HG02943 (cell line): ENCODE measurements around the gene PMP22.

Source experiments
- ATAC-seq: cut with Tn5 transposase; IDR thresholded peaks from one replicate; pipeline ENCODE4 v1.9.1; 2021; ENCODE audit warnings: mild to moderate bottlenecking, low read depth, moderate library complexity; ENCODE audit not compliant: unreplicated experiment

PMP22 gene

GRCh38 chr17:15278380-15278779, 13.3 kb upstream of the PMP22 start:
- no peak for ATAC-seq

DNA sequence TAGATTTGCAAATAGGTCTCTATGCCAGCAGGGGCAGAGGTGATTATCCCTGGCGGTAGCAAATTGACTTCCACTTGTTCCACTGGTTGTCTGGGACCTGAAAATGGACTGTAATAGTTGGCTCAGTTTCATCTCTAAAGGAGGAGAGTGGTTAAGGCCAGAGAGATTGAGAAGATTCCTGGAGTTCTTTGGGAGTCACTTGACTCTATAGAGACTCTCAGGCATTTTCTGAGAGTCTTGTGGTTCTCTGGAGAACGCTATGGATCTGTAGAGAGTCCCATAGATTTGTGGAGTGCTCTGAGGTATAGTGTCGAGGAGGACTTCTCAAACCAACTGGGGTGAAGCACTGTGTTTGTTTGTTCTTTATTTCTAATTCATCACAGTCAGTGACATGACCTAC, 8.9 kb upstream of the PMP22 start:
- ATAC-seq = no peak

- no peak for ATAC-seq
Measured at GRCh38 chr17:15273141-15273793, 8.1 kb upstream of the PMP22 start.

GRCh38 chr17:15271741-15272140, 6.6 kb upstream of the PMP22 start:
- no peak for ATAC-seq

GRCh38 chr17:15270628-15271381, 5.7 kb upstream of the PMP22 start:
- ATAC-seq = no peak

GRCh38 chr17:15269780-15270089, 4.6 kb upstream of the PMP22 start:
- ATAC-seq = no peak

GRCh38 chr17:15269087-15269779, 4.1 kb upstream of the PMP22 start:
- ATAC-seq = no peak

GRCh38 chr17:15268461-15268860, 3.3 kb upstream of the PMP22 start:
- no peak for ATAC-seq

DNA sequence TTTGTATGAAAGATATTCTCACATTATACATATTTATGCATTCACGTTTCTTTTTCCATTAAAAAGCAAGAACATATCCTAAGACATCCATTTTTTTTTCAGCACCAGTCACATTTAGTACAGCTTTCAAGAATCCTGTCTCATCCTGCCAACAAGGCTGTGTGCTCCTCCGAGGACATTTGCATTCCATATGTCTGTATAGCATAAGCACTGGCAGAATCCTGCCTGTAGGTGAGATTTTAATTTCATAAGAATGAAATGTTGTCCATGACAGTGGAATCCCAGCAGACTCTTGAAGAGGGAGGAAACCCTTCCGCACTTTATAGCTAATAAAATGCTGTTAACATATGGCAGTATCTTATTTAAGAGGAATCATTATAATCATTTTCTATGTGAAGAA, 2.9 kb upstream of the PMP22 start:
- no peak for ATAC-seq

GRCh38 chr17:15266325-15267125, 1.4 kb upstream of the PMP22 start:
- no peak for ATAC-seq

DNA sequence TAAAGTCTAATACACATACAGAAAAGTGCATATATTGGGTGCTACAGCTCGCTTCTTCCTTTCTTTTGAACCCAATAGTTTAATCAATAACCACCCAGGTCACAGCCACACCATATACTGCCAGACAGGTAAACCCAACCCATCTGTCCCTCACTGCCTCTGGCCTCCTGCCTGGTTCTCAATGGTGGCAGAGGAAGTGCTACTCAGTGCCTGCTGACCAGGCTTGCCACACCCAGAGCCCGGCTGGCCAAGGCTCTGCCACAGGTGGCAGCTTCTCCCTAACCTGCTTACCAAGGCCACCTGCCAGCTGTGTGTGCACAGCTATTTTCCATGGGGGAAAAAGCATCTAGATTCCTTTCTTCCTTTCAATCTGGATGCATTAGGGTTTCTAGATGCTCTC, 584 bp downstream of the PMP22 start:
- ATAC-seq = no peak

GRCh38 chr17:15263680-15264079, 1.4 kb downstream of the PMP22 start:
- no peak for ATAC-seq

DNA sequence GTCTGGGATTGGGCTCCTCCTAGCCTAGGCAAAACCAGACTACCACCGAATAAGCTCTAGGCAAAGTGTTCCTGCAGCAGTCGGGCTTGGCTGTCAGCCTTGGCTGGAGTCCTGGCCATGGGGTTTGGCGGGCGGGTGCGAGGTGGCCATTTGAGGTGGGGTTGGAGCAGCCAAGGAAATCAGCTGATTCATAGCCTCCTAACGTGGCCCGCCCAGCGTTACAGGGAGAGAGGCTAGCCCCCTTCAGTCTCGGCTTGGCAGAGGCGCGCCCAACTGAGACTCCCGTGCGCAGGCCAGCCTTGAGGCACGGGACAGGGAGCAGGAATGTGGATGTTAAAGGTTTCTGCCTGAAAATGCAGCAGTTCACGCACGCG, 1.9 kb downstream of the PMP22 start:
- no peak for ATAC-seq

GRCh38 chr17:15262291-15263205, 2.6 kb downstream of the PMP22 start:
- no peak for ATAC-seq

DNA sequence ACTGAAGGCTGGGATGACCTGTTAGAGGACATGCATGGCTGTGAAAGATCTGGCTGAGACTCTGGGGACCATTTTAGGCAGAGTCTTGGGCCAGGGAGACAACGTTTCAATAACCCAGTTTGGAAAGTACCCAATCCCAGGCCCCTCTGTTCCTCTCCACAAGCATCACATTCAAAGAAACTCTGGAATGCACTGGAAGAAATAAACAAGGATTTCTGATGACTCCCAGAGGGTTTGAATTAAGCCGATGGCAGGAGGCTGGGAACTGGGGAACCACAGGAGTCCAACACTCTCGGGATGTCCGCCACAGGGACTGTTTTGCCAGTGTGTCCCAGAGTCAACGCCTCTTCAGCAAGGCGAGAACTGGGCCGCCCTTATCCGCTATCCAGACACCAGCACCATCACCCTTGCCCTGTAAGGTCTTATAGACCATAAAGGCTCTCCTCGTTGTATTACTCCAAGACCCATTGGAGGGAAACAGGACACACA, 3.3 kb downstream of the PMP22 start:
- ATAC-seq = no peak

- ATAC-seq = no peak
Measured at GRCh38 chr17:15261258-15261801, 3.8 kb downstream of the PMP22 start.

GRCh38 chr17:15260376-15261257, 4.5 kb downstream of the PMP22 start:
- ATAC-seq = no peak

GRCh38 chr17:15257796-15258512, 7.2 kb downstream of the PMP22 start:
- no peak for ATAC-seq
